Osteoblast (primary cell): ENCODE measurements around the gene IGFL4. TPM values are rescaled to one million over a fixed set of nuclear protein-coding genes. Genes with fewer than 3 reads are reported as not detected.

Source experiments
- DNase-seq: peaks from one replicate; pipeline ENCODE4 v3.0.0; 2011; ENCODE audit warnings: low spot score, mixed read lengths; ENCODE audit not compliant: insufficient read length; ENCODE audit errors: missing footprints
- H2AFZ ChIP-seq: 2 replicates; pipeline ENCODE4 v1.6.0; 2011; ENCODE audit warnings: mild to moderate bottlenecking, low read length
- H3K27ac ChIP-seq: 2 replicates; pipeline ENCODE4 v1.5.1; 2011; ENCODE audit warnings: mild to moderate bottlenecking, low read depth, low read length, moderate library complexity
- H3K27me3 ChIP-seq: 2 replicates; pipeline ENCODE4 v1.6.0; 2012; ENCODE audit warnings: mild to moderate bottlenecking, control low read depth, inconsistent platforms, low read length, moderate library complexity; ENCODE audit not compliant: insufficient read depth
- H3K36me3 ChIP-seq: 2 replicates; pipeline ENCODE4 v1.5.1; 2011; ENCODE audit warnings: mild to moderate bottlenecking, low read length, control low read depth, moderate library complexity; ENCODE audit not compliant: insufficient read depth
- H3K4me1 ChIP-seq: 2 replicates; pipeline ENCODE4 v1.5.1; 2011; ENCODE audit warnings: mild to moderate bottlenecking, low read length, control low read depth, moderate library complexity; ENCODE audit not compliant: insufficient read depth
- H3K4me2 ChIP-seq: 2 replicates; pipeline ENCODE4 v1.6.0; 2011; ENCODE audit warnings: mild to moderate bottlenecking, low read length; ENCODE audit not compliant: insufficient read depth
- H3K4me3 ChIP-seq: fragments of 200-600 bp; sonication (generic); 3 replicates; pipeline ENCODE4 v1.5.1; 2012; ENCODE audit warnings: mild to moderate bottlenecking, low read length, inconsistent platforms; ENCODE audit not compliant: insufficient read depth
- H3K79me2 ChIP-seq: 2 replicates; pipeline ENCODE4 v1.6.0; 2012; ENCODE audit warnings: mild to moderate bottlenecking, low read length, control low read depth, inconsistent platforms; ENCODE audit not compliant: insufficient read depth
- H3K9me3 ChIP-seq: 2 replicates; pipeline ENCODE4 v1.5.1; 2011; ENCODE audit warnings: low read depth, low read length, control low read depth
- H4K20me1 ChIP-seq: 2 replicates; pipeline ENCODE4 v1.6.0; 2012; ENCODE audit warnings: mild to moderate bottlenecking, low read length, control low read depth; ENCODE audit not compliant: insufficient read depth
- total RNA-seq: library from RNA; depleted of rRNA; stranded (reverse); fragments of >200 nt; gene quantifications from 2 replicates; pipeline ENCODE4 v1.2.3, GENCODE V29; 2012
- TF ChIP-seq, protein P1 (sequence below): IDR thresholded peaks from 2 replicates; pipeline ENCODE4 v1.5.1; 2011; ENCODE audit warnings: mild to moderate bottlenecking, low read depth, low read length, moderate library complexity; ENCODE audit errors: extremely low read depth

The IGFL4 gene
- total RNA-seq, 1 donor, result not detected

DNA sequence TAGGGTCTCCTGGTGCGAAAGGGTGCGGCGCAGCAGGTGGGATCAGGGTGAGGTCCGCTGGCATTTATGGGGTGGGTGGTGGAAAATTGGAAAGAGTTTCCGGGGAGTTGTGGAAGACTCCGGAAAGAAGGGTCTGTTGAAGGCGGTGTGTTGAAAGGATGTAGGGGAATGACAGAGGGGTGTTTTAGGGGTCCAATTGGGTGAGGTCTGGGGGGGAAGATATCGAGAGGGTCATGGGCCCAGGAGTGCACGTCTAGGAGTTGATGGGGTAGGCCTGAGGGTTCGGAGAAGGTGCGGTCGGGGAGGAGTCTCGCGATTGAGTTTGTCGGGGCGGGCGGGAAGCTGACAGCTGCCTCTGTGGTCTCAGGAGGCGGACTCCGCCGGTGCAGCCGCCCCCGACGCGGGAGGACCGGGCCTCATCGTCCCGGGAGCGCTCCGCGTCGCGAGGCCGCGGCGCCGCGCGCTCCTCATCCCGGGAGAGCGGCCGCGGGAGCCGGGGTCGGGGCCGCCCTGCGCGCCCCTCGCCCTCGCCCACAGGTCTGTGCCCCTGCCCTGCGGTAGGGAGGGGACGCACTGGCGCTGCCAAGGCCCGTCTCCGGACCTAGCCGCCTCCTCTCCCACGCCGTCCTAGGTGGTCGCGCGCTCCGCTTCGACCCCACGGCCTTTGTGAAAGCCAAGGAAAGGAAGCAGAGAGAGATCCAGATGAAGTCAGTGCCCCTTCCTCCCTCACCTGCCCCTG, 24.9 kb downstream of the IGFL4 start:
- Histone ChIP-seq H3K36me3 (no peaks in the 10 kb centered on the region), H3K27ac (no peak overlapping the region), H4K20me1 (peaks cover 30% of the 10 kb centered on the region), H2AFZ (no peak overlapping the region), H3K4me1 (peaks cover 6% of the 10 kb centered on the region), H3K4me2 (peak overlapping the region; percentile 98), H3K9me3 (no peaks in the 10 kb centered on the region), H3K27me3 (peaks cover 17% of the 10 kb centered on the region), H3K4me3 (peak overlapping the region; percentile 71), H3K79me2 (no peaks in the 10 kb centered on the region)
- DNase-seq, result no peak
- TF ChIP-seq, protein P1, sequence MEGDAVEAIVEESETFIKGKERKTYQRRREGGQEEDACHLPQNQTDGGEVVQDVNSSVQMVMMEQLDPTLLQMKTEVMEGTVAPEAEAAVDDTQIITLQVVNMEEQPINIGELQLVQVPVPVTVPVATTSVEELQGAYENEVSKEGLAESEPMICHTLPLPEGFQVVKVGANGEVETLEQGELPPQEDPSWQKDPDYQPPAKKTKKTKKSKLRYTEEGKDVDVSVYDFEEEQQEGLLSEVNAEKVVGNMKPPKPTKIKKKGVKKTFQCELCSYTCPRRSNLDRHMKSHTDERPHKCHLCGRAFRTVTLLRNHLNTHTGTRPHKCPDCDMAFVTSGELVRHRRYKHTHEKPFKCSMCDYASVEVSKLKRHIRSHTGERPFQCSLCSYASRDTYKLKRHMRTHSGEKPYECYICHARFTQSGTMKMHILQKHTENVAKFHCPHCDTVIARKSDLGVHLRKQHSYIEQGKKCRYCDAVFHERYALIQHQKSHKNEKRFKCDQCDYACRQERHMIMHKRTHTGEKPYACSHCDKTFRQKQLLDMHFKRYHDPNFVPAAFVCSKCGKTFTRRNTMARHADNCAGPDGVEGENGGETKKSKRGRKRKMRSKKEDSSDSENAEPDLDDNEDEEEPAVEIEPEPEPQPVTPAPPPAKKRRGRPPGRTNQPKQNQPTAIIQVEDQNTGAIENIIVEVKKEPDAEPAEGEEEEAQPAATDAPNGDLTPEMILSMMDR, result no peak

DNA sequence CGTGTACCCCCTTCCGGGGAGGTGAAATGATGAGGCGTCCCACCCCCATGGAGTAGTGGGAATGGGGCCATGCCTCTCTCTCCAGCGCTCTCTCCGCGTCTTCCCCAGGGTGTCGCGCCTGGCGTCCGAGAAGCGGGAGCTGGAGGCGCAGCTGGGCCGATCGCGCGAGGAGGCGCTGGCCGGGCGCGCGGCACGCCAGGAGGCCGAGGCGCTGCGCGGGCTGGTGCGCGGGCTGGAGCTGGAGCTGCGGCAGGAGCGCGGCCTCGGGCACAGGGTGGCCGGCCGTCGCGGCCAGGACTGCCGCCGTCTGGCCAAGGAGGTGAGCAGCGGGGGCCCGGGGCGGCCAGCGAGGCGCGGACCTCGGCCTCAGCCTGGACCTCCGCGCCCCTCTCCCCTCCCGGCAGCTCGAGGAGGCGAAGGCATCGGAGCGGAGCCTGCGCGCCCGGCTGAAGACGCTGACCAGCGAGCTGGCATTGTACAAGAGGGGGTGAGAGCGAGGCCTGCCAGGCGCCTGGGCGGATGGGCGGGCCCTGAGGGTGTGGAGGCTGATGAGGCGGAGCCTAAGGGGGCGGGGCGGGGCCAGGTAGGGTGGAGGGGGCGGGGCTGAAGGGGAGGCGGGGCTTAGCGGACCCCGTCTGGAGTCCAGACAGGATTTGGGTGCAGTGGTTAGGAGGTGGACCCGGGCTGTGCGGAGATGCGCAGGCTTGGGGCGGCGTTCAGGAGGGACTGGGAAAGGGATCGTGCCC, 25.7 kb downstream of the IGFL4 start:
- no peak overlapping the region for H3K4me3 ChIP-seq
- H3K9me3 ChIP-seq, result no peaks in the 10 kb centered on the region
- H2AFZ ChIP-seq, result no peak overlapping the region
- DNase-seq, result peak; percentile 31
- TF ChIP-seq, protein P1, result no peak
- H4K20me1 ChIP-seq, result peaks cover 30% of the 10 kb centered on the region
- no peaks in the 10 kb centered on the region for H3K79me2 ChIP-seq
- H3K4me2 ChIP-seq, result peak overlapping the region; percentile 98
- peaks cover 6% of the 10 kb centered on the region for H3K4me1 ChIP-seq
- no peak overlapping the region for H3K27ac ChIP-seq
- peaks cover 17% of the 10 kb centered on the region for H3K27me3 ChIP-seq
- no peaks in the 10 kb centered on the region for H3K36me3 ChIP-seq

DNA sequence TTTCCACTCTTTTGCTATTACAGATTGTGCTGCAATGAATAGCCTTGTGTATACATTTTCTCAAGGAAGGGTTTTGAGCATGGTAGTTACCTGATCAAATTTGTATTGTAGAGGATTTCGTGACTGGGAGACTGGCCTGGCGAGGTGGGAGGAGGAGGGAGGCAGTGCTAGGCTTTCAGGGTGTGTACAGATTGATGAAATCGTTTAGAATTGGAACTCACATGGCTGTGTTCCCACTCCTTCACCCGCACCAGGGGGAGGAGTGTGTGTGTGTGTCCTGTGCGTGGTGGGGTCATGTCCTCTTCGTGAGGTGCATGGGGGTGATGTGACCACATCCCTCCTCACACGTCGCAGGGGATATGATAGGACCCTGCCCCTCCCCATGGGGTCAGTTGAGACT, 26.3 kb downstream of the IGFL4 start:
- Histone ChIP-seq H2AFZ (no peak overlapping the region), H3K4me1 (peaks cover 6% of the 10 kb centered on the region), H3K27ac (no peak overlapping the region), H3K27me3 (peaks cover 17% of the 10 kb centered on the region), H3K4me2 (no peak overlapping the region), H3K4me3 (no peak overlapping the region), H3K9me3 (no peaks in the 10 kb centered on the region), H4K20me1 (peaks cover 34% of the 10 kb centered on the region), H3K79me2 (no peaks in the 10 kb centered on the region), H3K36me3 (no peaks in the 10 kb centered on the region)
- TF ChIP-seq, protein P1, result no peak
- peak; percentile 27 for DNase-seq
